ENCODE data around the gene LIPA.

LIPA gene

DNA sequence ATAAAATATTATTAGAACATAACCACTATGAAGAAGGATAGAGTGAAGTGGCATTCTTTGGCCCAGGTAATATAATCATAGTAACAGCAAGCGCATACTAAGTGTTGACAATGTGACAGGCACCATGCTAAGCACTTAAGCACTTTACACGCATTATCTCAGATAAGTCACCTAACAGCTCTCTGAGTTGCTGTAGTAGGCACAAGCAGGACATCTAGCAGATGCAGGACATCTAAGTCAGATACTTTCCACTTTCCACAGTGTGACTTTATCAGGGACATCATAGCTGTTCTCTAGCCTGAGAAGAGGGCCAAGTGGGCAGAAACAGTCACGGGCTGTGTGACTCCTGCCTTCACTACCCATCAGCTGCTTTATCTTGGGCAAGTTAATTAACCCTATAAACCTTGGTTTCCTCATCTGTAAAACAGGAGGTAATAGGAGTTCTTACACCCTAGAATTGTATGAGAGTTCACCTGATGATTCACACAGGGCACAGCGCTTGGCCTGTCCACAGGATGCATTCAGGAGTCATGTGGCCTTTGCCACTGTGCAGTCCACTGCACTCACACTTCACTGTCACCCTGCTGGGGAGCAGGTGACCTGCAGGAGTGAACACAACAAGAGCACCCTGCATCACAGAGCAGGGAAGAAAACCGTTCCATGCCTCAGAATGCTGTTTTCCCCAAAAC, 12.5 kb downstream of the LIPA start:
- Histone ChIP-seq H3K27ac (ENCODE audit: low read depth, low read length) (no peak overlapping the region), H3K9me3 (ENCODE audit: insufficient read depth, low read depth, low read length) (no peaks in the 10 kb centered on the region), H3K4me3 (ENCODE audit: low read length) (no peak overlapping the region), H3K9ac (ENCODE audit: low read depth, low read length) (no peak overlapping the region), H3K4me1 (ENCODE audit: insufficient read depth, low read length) (peaks cover 40% of the 10 kb centered on the region), H3K27me3 (ENCODE audit: insufficient read depth, low read length) (no peaks in the 10 kb centered on the region), H3K36me3 (ENCODE audit: insufficient read depth, low read length) (peaks cover 4% of the 10 kb centered on the region; the same call in 1 of the 2 replicates)
- WGBS = 87% methylated on average over 5 of the region's 5 CpGs

DNA sequence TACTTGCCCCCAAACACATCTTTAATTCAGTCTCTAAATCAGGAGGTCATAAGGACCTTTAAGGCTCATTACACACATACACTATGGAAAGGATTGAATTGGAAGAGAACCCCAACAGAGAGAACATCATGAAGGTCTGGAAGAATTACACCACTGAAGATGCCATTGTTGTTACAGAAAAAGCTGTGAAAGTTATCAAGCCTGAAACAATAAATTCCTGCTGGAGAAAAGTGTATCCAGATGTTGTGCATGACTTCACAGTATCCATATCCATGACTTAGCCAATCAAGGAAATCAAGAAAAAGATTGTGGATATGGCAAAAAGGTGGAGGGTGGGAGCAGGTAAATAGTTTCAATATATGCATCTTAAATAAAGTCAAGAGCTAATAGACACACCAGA, 13.7 kb downstream of the LIPA start:
- Histone ChIP-seq H3K36me3 (ENCODE audit: insufficient read depth, low read length) (peaks cover 4% of the 10 kb centered on the region; the same call in 1 of the 2 replicates), H3K27ac (ENCODE audit: low read depth, low read length) (no peak overlapping the region), H3K4me3 (ENCODE audit: low read length) (no peak overlapping the region), H3K9me3 (ENCODE audit: insufficient read depth, low read depth, low read length) (no peaks in the 10 kb centered on the region), H3K27me3 (ENCODE audit: insufficient read depth, low read length) (no peaks in the 10 kb centered on the region), H3K9ac (ENCODE audit: low read depth, low read length) (no peak overlapping the region), H3K4me1 (ENCODE audit: insufficient read depth, low read length) (peaks cover 30% of the 10 kb centered on the region)

DNA sequence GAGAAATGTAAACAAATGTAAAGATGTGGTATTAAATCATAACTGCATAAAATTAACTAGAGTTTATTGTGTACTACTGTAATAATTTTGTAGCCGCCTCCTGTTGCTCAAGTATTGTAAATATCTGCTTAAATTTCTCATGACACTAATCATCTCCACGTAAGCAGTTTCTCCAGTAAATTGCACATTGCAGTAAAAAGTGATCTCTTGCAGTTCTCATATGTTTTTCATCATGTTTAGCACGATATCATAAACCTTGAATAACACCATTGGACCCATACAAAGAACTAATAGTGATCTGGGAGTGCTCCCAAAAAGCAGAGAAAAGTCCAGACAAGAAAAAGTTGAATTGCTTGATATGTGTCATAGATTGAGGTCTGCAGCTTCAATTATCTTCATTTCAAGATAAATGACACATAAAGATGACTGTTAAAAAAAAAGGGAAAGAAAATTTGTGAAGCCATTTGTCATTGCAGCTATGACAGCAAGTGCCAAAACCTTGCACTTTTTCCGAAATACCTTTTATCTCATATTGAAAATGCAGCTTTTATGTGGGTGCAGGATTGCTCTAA, 15.3 kb downstream of the LIPA start:
- H3K4me3 ChIP-seq (ENCODE audit: low read length) = no peak overlapping the region
- no peak overlapping the region for H3K27ac ChIP-seq (ENCODE audit: low read depth, low read length)
- H3K9me3 ChIP-seq (ENCODE audit: insufficient read depth, low read depth, low read length) = no peaks in the 10 kb centered on the region
- H3K27me3 ChIP-seq (ENCODE audit: insufficient read depth, low read length) = no peaks in the 10 kb centered on the region
- peaks cover 15% of the 10 kb centered on the region for H3K4me1 ChIP-seq (ENCODE audit: insufficient read depth, low read length)
- no peak overlapping the region for H3K9ac ChIP-seq (ENCODE audit: low read depth, low read length)
- 93% methylated on average over 3 of the region's 4 CpGs for WGBS
- H3K36me3 ChIP-seq (ENCODE audit: insufficient read depth, low read length) = peaks cover 7% of the 10 kb centered on the region

DNA sequence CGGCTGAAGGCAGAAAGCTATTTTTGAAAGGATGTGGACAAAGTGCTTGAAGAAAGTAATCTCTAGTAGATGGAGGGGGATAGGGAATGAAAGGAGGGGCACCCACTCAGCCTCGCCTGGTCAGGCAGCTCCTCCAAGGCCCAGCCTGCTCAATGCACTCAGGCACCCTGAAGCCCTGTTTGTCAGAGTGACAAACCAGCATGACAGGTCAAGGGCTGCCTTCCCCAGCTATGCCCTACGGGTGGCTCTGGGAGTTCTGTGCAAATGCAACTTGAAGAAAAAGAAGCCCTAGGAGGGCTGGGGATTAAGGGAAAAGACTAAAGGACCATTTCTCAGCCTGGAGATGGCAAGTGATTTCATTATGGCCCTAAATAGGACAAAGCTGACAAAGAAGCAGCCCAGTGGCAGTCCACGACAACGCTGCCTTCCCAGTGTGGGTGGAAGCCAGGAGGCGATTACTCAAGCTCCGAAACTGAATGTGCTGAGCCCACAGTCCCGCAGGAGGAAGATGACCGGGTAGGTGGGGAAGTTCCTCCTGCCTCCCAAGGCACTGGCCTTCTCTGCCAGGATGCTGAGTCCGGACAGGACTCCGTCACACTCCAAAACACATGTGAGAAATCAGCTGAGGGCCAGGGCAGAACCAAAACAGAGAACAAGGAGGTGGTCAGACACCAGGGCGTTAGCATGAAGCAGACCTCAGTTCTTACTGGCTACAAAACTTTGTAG, 16.3 kb downstream of the LIPA start:
- Histone ChIP-seq H3K9me3 (ENCODE audit: insufficient read depth, low read depth, low read length) (no peaks in the 10 kb centered on the region), H3K4me1 (ENCODE audit: insufficient read depth, low read length) (peaks cover 9% of the 10 kb centered on the region), H3K27me3 (ENCODE audit: insufficient read depth, low read length) (no peaks in the 10 kb centered on the region), H3K36me3 (ENCODE audit: insufficient read depth, low read length) (peaks cover 7% of the 10 kb centered on the region), H3K27ac (ENCODE audit: low read depth, low read length) (peak overlapping the region; percentile 49; the same call in 1 of the 2 replicates), H3K9ac (ENCODE audit: low read depth, low read length) (no peak overlapping the region), H3K4me3 (ENCODE audit: low read length) (no peak overlapping the region)
- WGBS = 68% methylated on average over 12 of the region's 12 CpGs

DNA sequence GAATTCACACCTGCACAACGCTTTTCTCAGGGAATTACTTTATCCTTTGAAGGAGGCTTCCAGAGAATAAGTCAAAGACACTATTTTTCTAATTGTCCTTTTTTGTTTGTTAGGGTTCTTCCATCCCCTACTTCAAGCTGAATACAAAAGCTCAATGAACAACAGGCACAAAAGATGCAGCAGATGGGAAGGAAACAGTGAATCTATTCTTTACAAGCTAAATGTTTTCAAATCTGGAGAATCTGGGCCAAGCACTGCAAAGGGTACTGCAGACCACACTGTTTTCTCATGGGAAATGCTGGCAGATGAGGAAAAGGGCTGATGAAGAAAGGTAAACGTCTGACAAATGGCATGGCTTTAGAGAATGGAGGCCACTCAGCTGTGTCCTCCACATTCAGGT, 18.5 kb downstream of the LIPA start:
- Histone ChIP-seq H3K9me3 (ENCODE audit: insufficient read depth, low read depth, low read length) (peaks cover 10% of the 10 kb centered on the region; the same call in 1 of the 2 replicates), H3K9ac (ENCODE audit: low read depth, low read length) (no peak overlapping the region), H3K4me1 (ENCODE audit: insufficient read depth, low read length) (peaks cover 9% of the 10 kb centered on the region), H3K36me3 (ENCODE audit: insufficient read depth, low read length) (peaks cover 6% of the 10 kb centered on the region), H3K27ac (ENCODE audit: low read depth, low read length) (no peak overlapping the region), H3K27me3 (ENCODE audit: insufficient read depth, low read length) (no peaks in the 10 kb centered on the region), H3K4me3 (ENCODE audit: low read length) (no peak overlapping the region)
- WGBS = 90% methylated on average over 2 of the region's 2 CpGs

DNA sequence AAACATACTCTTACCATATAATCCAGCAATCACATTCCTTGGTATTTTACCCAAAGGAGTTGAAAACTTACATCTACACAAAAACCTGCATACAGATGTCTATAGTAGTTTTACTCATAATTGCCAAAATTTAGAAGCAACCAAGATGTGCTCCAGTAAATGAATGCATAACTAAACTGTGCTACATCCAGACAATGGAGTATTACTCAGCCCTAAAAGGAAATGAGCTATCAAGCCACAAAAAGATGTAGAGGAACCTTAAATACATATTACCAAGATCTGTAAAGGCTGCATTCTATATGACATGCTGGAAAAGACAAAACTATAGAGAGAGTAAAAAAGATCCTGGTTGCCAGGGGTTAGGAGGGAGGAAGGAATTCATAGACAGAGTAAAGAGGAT, 22.6 kb downstream of the LIPA start:
- H3K4me1 ChIP-seq (ENCODE audit: insufficient read depth, low read length) = peaks cover 5% of the 10 kb centered on the region; the same call in 1 of the 2 replicates
- H3K27ac ChIP-seq (ENCODE audit: low read depth, low read length) = no peak overlapping the region
- H3K36me3 ChIP-seq (ENCODE audit: insufficient read depth, low read length) = peaks cover 17% of the 10 kb centered on the region
- peaks cover 11% of the 10 kb centered on the region; the same call in 1 of the 2 replicates for H3K9me3 ChIP-seq (ENCODE audit: insufficient read depth, low read depth, low read length)
- H3K4me3 ChIP-seq (ENCODE audit: low read length) = no peak overlapping the region
- H3K9ac ChIP-seq (ENCODE audit: low read depth, low read length) = no peak overlapping the region
- no peaks in the 10 kb centered on the region for H3K27me3 ChIP-seq (ENCODE audit: insufficient read depth, low read length)

DNA sequence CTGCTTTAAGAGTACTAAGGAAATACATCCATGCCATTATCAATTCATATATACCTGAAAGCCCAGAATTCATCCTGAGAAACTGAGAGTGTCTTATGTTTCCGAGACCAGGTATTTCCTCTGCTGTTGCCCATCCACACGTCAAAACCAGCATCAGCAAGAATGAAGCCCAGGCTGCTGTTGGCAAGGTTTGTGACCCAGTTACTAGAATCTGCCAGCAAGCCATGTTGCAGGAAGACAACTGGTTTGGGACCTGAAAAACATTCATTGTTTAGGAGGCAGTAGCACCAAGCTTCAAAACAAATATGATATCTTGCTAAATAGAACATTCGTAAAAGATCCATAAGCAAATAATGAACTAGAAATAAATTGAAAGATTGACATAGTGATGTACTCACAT, 23.4 kb downstream of the LIPA start:
- Histone ChIP-seq H3K9ac (ENCODE audit: low read depth, low read length) (no peak overlapping the region), H3K9me3 (ENCODE audit: insufficient read depth, low read depth, low read length) (peaks cover 11% of the 10 kb centered on the region; the same call in 1 of the 2 replicates), H3K36me3 (ENCODE audit: insufficient read depth, low read length) (peaks cover 17% of the 10 kb centered on the region), H3K27ac (ENCODE audit: low read depth, low read length) (no peak overlapping the region), H3K4me3 (ENCODE audit: low read length) (no peak overlapping the region), H3K4me1 (ENCODE audit: insufficient read depth, low read length) (peaks cover 5% of the 10 kb centered on the region; the same call in 1 of the 2 replicates), H3K27me3 (ENCODE audit: insufficient read depth, low read length) (no peaks in the 10 kb centered on the region)
- WGBS = 94% methylated on average over 2 of the region's 3 CpGs

DNA sequence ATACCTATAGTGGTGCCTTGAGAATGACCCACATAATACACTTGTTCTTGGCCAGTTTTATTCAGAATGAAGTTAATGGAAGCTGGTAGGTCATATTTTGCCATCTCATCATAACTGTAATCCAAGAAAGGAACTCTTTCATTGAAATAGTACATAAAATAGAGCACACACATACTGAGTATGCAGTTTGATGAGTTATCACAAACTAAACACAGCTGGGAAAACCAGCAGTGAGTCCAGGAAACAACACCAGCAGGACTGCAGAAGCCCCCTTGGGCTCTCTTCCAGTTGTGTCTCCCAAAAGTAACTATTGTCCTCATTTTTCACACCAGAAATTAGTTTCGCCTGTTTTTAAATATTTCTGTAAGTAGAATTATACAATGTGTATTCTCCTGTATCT, 24.7 kb downstream of the LIPA start:
- H3K9me3 ChIP-seq (ENCODE audit: insufficient read depth, low read depth, low read length) = peaks cover 11% of the 10 kb centered on the region; the same call in 1 of the 2 replicates
- no peak overlapping the region for H3K4me3 ChIP-seq (ENCODE audit: low read length)
- WGBS = no CpG with 5 or more reads among the region's 1 CpG
- no peak overlapping the region for H3K9ac ChIP-seq (ENCODE audit: low read depth, low read length)
- no peak overlapping the region for H3K27ac ChIP-seq (ENCODE audit: low read depth, low read length)
- peaks cover 5% of the 10 kb centered on the region; the same call in 1 of the 2 replicates for H3K4me1 ChIP-seq (ENCODE audit: insufficient read depth, low read length)
- peaks cover 17% of the 10 kb centered on the region for H3K36me3 ChIP-seq (ENCODE audit: insufficient read depth, low read length)
- H3K27me3 ChIP-seq (ENCODE audit: insufficient read depth, low read length) = no peaks in the 10 kb centered on the region

DNA sequence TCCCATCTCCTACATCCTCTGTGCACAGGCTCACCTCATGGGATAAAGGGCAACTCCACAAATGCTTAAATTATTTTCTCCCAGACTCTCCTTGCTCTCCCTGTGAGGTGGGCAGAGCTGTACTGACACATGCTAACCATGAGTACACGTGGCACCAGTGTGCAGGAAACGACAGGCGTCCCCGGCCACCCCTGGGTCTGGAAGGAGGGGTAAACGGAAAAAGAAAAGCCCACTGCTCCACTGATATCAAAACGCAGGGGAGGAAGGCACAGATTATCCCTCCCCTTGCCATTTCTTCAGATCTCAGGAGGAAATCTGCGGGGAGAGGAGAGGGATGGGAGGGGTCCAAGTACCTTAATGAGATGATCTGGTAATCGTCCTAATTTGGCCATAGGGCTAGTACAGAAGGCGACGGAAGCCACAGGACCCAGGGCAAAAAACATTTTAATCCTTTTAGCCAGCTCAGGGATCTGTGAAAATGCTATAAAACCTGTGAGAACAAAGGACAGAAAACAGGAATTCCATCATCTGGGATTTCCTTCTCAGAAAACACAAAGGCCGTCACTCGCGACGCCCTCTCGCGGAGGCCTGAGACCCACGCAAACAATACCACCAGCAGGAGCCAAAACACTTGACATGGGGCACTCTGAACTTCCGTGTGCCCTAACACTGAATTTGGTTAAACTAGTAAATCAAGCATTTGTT, 26.7 kb downstream of the LIPA start:
- H3K27me3 ChIP-seq (ENCODE audit: insufficient read depth, low read length) = no peaks in the 10 kb centered on the region
- H3K4me3 ChIP-seq (ENCODE audit: low read length) = no peak overlapping the region
- H3K4me1 ChIP-seq (ENCODE audit: insufficient read depth, low read length) = peaks cover 13% of the 10 kb centered on the region
- peaks cover 11% of the 10 kb centered on the region; the same call in 1 of the 2 replicates for H3K9me3 ChIP-seq (ENCODE audit: insufficient read depth, low read depth, low read length)
- 81% methylated on average over 18 of the region's 18 CpGs for WGBS
- peaks cover 13% of the 10 kb centered on the region for H3K36me3 ChIP-seq (ENCODE audit: insufficient read depth, low read length)
- 0 out of 2 replicates have a peak overlapping the region, but pooled peaks have one; percentile 30 for H3K9ac ChIP-seq (ENCODE audit: low read depth, low read length)
- H3K27ac ChIP-seq (ENCODE audit: low read depth, low read length) = peak overlapping the region; percentile 24

DNA sequence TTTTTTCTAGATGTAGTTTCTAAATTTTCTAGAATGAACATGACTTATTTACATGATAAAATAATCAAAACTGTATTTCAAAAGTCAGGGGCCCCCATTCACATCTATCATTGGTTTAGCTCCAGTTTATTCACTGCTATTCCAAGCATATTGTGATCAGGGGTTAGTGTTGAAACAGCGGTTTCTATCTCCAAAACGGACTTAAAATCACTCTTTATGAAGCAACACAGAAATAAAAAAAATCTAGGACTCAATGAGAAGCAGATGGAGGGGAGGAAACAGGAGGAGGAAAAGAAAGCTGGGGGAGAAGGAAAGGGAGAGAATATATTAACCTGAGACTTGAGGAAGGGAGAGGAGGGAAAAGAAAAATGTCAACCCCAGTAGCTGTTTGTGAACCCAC, 29.7 kb downstream of the LIPA start:
- Histone ChIP-seq H3K9me3 (ENCODE audit: insufficient read depth, low read depth, low read length) (no peaks in the 10 kb centered on the region), H3K4me3 (ENCODE audit: low read length) (no peak overlapping the region), H3K9ac (ENCODE audit: low read depth, low read length) (no peak overlapping the region), H3K27me3 (ENCODE audit: insufficient read depth, low read length) (no peaks in the 10 kb centered on the region), H3K4me1 (ENCODE audit: insufficient read depth, low read length) (peaks cover 13% of the 10 kb centered on the region), H3K27ac (ENCODE audit: low read depth, low read length) (no peak overlapping the region), H3K36me3 (ENCODE audit: insufficient read depth, low read length) (peaks cover 3% of the 10 kb centered on the region; the same call in 1 of the 2 replicates)
- 100% methylated on average over 2 of the region's 2 CpGs for WGBS

All from HUES64 (cell line).